Erythroblast (primary cell): ENCODE data around the gene SIAE.

Experiments
- GATA1 ChIP-seq: IDR thresholded peaks from 2 replicates; pipeline ENCODE4 v1.6.1; 2011; ENCODE audit warnings: low read depth, mild to moderate bottlenecking, control low read depth, low read length, moderate library complexity
- POLR2A ChIP-seq: IDR thresholded peaks from 2 replicates; pipeline ENCODE4 v1.6.1; 2011; ENCODE audit warnings: mild to moderate bottlenecking, low read length

DNA sequence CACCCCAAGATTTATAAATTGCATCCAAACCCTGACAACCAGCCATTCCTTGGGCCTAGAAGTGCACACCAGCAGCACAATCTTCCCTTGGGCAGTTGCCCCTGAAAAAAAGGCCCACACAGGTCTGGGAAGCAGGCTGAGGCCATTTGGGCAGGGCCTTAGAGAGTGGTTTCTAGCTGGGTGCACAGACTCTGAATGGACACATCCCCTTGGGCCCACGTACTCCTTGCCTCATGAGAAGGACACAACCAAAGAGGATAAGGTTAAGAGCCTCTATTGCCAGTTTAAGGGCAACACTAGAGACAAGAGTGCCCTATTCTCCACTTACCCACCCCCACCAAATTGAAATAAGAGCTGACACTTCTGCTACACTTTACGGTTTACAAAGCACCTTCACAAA, 63.2 kb downstream of the SIAE start:
- TF ChIP-seq POLR2A (no peak), GATA1 (no peak)
